DMS114 treated with DMSO at 0.1 percent for 48 hours (cell line): Measurements from ENCODE around the gene C20orf141.

ENCODE experiments used
- DNase-seq: peaks from one replicate; lab custom pipeline; 2025; ENCODE audit not compliant: unreplicated experiment; lab: John Stamatoyannopoulos, UW

Gene C20orf141

DNA sequence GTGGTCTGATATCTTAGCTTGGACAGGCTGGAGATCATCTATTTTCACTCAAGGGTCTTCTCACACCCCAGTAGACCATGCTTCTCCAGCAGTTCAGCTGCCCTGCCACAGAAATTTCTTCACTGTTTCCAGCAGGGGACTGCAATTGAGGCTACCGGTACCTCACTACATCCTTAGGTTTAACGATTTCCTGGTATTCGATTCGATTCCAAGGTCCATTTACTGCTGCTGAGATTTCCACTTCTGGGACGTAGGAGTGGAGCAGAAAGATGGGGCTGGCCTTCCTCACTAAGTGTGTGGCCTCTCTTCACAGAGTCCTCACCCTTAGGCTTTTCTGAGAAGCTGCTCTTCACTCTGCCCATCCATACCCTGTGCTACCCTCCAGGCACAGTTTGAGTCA lies 31.9 kb downstream of the C20orf141 start:
- no peak for DNase-seq

DNA sequence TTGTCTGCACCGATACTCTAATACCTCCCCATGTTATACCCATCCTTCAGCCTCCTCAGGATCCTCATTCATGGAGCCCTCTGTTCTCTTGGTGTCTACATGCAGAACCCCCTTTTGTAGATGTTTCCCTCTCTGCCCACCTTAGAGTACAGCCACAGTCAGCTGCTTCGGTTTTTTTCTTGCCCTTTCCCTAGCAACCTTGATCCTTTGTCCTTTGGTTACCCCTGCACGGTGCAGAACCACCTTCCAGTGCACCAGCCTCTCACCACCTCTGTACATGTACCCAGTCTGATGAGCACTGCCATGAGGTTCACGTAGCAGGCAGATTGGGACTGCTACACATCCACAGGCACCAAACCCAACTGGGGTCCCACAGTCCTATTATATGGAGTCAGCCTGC lies 33.0 kb downstream of the C20orf141 start:
- no peak for DNase-seq

DNA sequence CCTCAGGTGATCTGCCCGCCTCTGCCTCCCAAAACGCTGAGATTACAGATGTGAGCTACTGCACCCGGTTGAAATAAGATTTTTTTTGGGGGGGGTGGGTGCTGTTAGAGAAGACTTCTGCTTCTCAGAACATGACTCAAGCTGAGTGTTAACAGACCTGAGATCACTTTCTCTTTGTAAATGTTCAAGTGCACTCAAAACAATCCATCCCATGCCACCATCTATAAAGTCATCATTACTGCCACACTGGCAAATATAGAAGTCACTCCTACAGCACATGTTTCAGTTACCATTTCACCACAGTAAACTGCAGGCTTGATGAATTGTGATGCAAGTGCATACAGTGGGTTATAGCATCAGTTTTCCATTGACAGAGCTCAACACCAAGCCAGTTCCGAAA lies 34.7 kb downstream of the C20orf141 start:
- no peak for DNase-seq

GRCh38 chr20:2851086-2851485 lies 36.3 kb downstream of the C20orf141 start:
- DNase-seq, result no peak

GRCh38 chr20:2858591-2858990 lies 43.8 kb downstream of the C20orf141 start:
- DNase-seq, result no peak

DNA sequence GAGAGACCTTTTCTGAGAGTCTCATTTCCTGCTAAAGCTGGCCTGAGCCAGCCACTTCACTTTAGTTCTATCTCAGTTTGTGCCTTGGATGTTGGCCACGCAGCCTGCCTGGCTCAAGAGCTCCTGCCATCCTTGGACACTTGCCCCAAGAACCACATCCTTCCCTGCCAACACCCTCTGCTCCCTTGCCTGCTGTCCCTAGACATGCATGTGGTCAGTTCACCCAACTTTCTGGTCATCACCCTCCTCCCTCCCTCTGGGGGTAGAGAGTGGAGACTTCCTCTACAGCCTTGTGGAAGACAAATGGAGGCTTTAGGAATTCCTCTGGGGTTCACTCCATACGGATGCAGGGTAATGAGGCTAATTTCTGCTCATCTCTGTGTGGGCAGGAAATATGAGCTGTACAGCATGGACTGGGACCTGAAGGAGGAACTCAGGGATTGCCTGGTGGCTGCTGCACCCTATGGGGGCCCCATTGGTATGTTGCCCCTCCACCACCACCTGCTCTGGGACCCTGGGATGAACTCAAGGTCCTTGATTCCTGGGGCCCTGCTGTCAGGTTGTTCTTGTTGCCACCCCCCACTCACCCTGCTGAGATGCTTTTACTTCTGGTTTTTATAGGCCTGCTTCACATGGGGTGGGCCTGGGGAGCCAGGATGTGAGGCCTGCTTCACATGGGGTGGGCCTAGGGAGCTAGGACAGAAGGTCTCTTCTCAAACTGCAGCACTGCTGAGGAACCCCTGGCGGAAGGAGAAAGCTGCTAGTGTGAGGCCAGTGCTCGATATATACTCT lies 44.7 kb downstream of the C20orf141 start:
- no peak for DNase-seq

- DNase-seq, result no peak
These were observed 49.8 kb downstream of the C20orf141 start for GRCh38 chr20:2864626-2865025.

DNA sequence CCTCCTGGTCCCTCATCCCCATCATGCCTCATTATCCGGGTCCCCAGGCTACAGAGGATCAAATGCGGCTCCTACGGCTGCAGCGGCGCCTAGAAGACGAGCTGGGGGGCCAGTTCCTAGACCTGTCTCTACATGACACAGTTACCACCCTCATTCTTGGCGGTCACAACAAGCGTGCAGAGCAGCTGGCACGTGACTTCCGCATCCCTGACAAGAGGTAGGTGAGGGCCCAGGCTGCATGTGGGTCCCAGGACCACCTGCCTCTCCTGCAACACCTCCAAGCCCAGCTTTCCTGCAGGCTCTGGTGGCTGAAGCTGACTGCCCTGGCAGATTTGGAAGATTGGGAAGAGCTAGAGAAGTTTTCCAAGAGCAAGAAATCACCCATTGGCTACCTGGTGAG lies 50.3 kb downstream of the C20orf141 start:
- DNase-seq, result no peak
